ENCODE measurements around the gene VPS25.

The VPS25 gene

DNA sequence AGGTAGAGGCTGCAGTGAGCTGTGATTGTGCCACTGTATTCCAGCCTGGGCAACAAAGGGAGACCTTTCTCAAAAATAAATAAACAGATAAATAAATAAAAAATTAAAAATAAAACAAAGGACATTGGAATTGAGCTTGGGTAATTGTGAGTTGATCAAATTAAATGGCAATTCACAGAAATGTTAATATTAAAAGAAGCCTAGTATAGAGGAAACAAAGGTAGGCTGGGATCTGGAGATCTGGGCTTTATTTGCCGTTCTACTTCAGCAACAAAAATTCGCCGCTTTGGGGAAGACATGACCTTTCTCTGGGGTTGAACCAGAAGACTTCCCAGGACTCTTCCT, 332 bp upstream of the VPS25 start:
- no peak for DNase-seq (ENCODE audit: low read depth)
- H3K4me3 ChIP-seq (ENCODE audit: control insufficient read depth, low read depth, low read length) = peak overlapping the region; percentile 96
- TF ChIP-seq, protein P1, sequence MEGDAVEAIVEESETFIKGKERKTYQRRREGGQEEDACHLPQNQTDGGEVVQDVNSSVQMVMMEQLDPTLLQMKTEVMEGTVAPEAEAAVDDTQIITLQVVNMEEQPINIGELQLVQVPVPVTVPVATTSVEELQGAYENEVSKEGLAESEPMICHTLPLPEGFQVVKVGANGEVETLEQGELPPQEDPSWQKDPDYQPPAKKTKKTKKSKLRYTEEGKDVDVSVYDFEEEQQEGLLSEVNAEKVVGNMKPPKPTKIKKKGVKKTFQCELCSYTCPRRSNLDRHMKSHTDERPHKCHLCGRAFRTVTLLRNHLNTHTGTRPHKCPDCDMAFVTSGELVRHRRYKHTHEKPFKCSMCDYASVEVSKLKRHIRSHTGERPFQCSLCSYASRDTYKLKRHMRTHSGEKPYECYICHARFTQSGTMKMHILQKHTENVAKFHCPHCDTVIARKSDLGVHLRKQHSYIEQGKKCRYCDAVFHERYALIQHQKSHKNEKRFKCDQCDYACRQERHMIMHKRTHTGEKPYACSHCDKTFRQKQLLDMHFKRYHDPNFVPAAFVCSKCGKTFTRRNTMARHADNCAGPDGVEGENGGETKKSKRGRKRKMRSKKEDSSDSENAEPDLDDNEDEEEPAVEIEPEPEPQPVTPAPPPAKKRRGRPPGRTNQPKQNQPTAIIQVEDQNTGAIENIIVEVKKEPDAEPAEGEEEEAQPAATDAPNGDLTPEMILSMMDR (IDR thresholded peaks at IDR 0.05; ENCODE audit: control insufficient read depth, insufficient read depth, low read depth, low read length, missing control alignments) = no peak

GRCh38 chr17:42774066-42774745, 957 bp downstream of the VPS25 start:
- TF ChIP-seq, protein P1 (IDR thresholded peaks at IDR 0.05; ENCODE audit: control insufficient read depth, insufficient read depth, low read depth, low read length, missing control alignments) = no peak
- peak overlapping the region; percentile 96 for H3K4me3 ChIP-seq (ENCODE audit: control insufficient read depth, low read depth, low read length)
- DNase-seq (ENCODE audit: low read depth) = no peak

DNA sequence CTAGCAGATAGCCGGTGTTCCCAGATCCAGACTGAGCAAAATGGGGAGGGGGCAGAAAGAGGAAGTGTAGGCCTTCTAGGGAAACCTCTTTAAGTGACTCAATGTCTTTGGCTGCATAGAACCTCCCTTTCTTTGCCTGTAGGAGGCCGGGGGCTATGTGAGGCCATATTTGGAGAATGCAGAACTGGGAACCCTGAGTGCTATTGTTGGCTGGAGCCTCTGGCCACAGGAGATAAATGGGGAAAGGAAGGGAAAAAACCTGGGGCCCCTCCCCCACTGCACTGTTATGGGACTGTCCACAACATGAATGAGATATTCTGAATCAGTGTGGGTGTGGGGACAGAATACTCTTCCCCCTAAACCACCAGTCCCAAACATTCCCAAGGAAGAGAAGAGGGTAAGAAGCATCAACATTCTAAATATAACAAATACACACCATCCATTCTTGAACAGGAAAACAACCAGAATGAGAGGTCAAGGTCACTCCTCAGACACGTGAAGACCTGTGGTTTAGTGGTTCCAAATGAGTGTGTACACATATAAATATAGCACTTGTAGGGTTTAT, 2.4 kb downstream of the VPS25 start:
- TF ChIP-seq, protein P1 (IDR thresholded peaks at IDR 0.05; ENCODE audit: control insufficient read depth, insufficient read depth, low read depth, low read length, missing control alignments) = no peak
- DNase-seq (ENCODE audit: low read depth) = no peak
- no peak overlapping the region for H3K4me3 ChIP-seq (ENCODE audit: control insufficient read depth, low read depth, low read length)

GRCh38 chr17:42778570-42778969, 5.3 kb downstream of the VPS25 start:
- DNase-seq (ENCODE audit: low read depth) = no peak
- TF ChIP-seq, protein P1 (IDR thresholded peaks at IDR 0.05; ENCODE audit: control insufficient read depth, insufficient read depth, low read depth, low read length, missing control alignments) = no peak
- H3K4me3 ChIP-seq (ENCODE audit: control insufficient read depth, low read depth, low read length) = no peak overlapping the region

GRCh38 chr17:42779304-42779935, 6.2 kb downstream of the VPS25 start:
- H3K4me3 ChIP-seq (ENCODE audit: control insufficient read depth, low read depth, low read length) = no peak overlapping the region
- DNase-seq (ENCODE audit: low read depth) = no peak
- TF ChIP-seq, protein P1 (IDR thresholded peaks at IDR 0.05; ENCODE audit: control insufficient read depth, insufficient read depth, low read depth, low read length, missing control alignments) = no peak

- peak within 1 kb of the TSS; percentile 90 for H3K4me3 ChIP-seq (ENCODE audit: control insufficient read depth, low read depth, low read length)
- no peak for DNase-seq (ENCODE audit: low read depth)
- TF ChIP-seq, protein P1 (IDR thresholded peaks at IDR 0.05; ENCODE audit: control insufficient read depth, insufficient read depth, low read depth, low read length, missing control alignments) = no peak
Observed at GRCh38 chr17:42779936-42780850, 6.9 kb downstream of the VPS25 start, which contains the start of gene WNK4. TSS of gene WNK4 (plus strand) at chr17:42780610. CDS start at chr17:42780699, 89 bp downstream.
